Liver (tissue), 9 donors: ENCODE measurements around the gene MAP3K4. TPM values are rescaled to one million over a fixed set of nuclear protein-coding genes. Genes with fewer than 3 reads are reported as not detected.
"Not testable (repeated sequence)": the region's sequence is repeated elsewhere in the genome, so short reads cannot be mapped to it uniquely, and the experiment has no call there.

Source experiments
- DNase-seq: peaks from one replicate; pipeline ENCODE4 v3.0.0-alpha.2; 2017; ENCODE audit warnings: low spot score
- H3K27ac ChIP-seq, 2 donors: one replicate each; pipeline ENCODE4 v1.7.0; 2013; ENCODE audit warnings: inconsistent platforms in 2 of 2, low read length in 2 of 2, control low read depth in 1 of 2, low read depth in 1 of 2, mild to moderate bottlenecking in 1 of 2
- H3K27me3 ChIP-seq, 4 donors: one replicate each; pipeline versions ENCODE4 v1.6.1 to v1.7.0; 2013; ENCODE audit warnings: low read length in 3 of 4, inconsistent platforms in 1 of 4, mild to moderate bottlenecking in 1 of 4, moderate library complexity in 1 of 4; ENCODE audit not compliant: control insufficient read depth in 4 of 4, insufficient read depth in 4 of 4
- H3K36me3 ChIP-seq, 4 donors: one replicate each; pipeline versions ENCODE4 v1.6.1 to v1.7.0; 2013; ENCODE audit warnings: low read length in 3 of 4, mild to moderate bottlenecking in 3 of 4, low read depth in 1 of 4, moderate library complexity in 1 of 4; ENCODE audit not compliant: control insufficient read depth in 4 of 4, insufficient read depth in 3 of 4
- H3K4me1 ChIP-seq, 4 donors: one replicate each; pipeline versions ENCODE4 v1.6.1 to v1.7.0; 2013; ENCODE audit warnings: low read length in 3 of 4, mild to moderate bottlenecking in 3 of 4, moderate library complexity in 1 of 4; ENCODE audit not compliant: control insufficient read depth in 4 of 4, insufficient read depth in 4 of 4
- H3K4me3 ChIP-seq, 3 donors: one replicate each; pipeline versions ENCODE4 v1.6.1 to v1.7.0; 2013; ENCODE audit warnings: low read length in 3 of 3, control low read depth in 1 of 3, low read depth in 1 of 3, mild to moderate bottlenecking in 1 of 3
- H3K9ac ChIP-seq, 2 donors: one replicate each; pipeline ENCODE4 v1.7.0; 2013; ENCODE audit warnings: low read length in 2 of 2, mild to moderate bottlenecking in 2 of 2, moderate library complexity in 2 of 2, control low read depth in 1 of 2, low read depth in 1 of 2
- H3K9me3 ChIP-seq, 4 donors: one replicate each; pipeline versions ENCODE4 v1.6.1 to v1.7.0; 2013; ENCODE audit warnings: low read length in 3 of 4; ENCODE audit not compliant: control insufficient read depth in 4 of 4
- EGR1 ChIP-seq, 2 donors: IDR thresholded peaks; 2 replicates each; pipeline ENCODE4 v1.6.1; 2016 to 2018; ENCODE audit warnings: antibody characterized with exemption in 2 of 2, low read depth in 2 of 2
- FOXA2 ChIP-seq: IDR thresholded peaks from 2 replicates; pipeline ENCODE4 v1.6.1; 2016; ENCODE audit warnings: antibody characterized with exemption
- HNF4G ChIP-seq: IDR thresholded peaks from 2 replicates; pipeline ENCODE4 v1.6.1; 2016; ENCODE audit warnings: antibody characterized with exemption
- JUND ChIP-seq, 2 donors: IDR thresholded peaks; 2 replicates each; pipeline ENCODE4 v1.6.1; 2016; ENCODE audit warnings: antibody characterized with exemption in 2 of 2
- SP1 ChIP-seq: IDR thresholded peaks from 2 replicates; pipeline ENCODE4 v1.6.1; 2018; ENCODE audit warnings: antibody characterized with exemption, mild to moderate bottlenecking
- WGBS: extraction: QIAGEN DNeasy Blood & Tissue Kit; methylation state at CpG from one replicate; pipeline ENCODE4 v1.1.7; 2013; 5-methylcytosine and 5-hydroxymethylcytosine counted together
- polyA plus RNA-seq, 2 donors: library from polyadenylated mRNA; stranded (reverse) in 1 of 2; unstranded in 1 of 2; fragments of 200-250 nt in 1 of 2; fragments of >200 nt in 1 of 2; fragmentation: Nextera tagmentation in 1 of 2; extraction: Ambion mirVana in 1 of 2; gene quantifications; one replicate each; pipeline versions ENCODE4 v1.2.1 to v1.2.3, GENCODE V29; 2013 to 2015
- total RNA-seq, 2 donors: library from RNA; depleted of rRNA; stranded (reverse); fragments of >200 nt; gene quantifications; one replicate each; pipeline ENCODE4 v1.2.3, GENCODE V29; 2014
- TF ChIP-seq, protein P1 (sequence below): IDR thresholded peaks from 2 replicates; pipeline ENCODE4 v1.6.1; 2016; ENCODE audit warnings: antibody characterized with exemption, mild to moderate bottlenecking
- TF ChIP-seq, protein P2 (sequence below): IDR thresholded peaks from 2 replicates; pipeline ENCODE4 v1.6.1; 2016; ENCODE audit warnings: antibody characterized with exemption
- donor health status: healthy.
- donor health status: healthy.
- donor health status: healthy.
- donor health status: healthy.
- donor health status: healthy.

The MAP3K4 gene
- total and polyA plus RNA-seq, 4 donors: 4.3 to 20.0 (median 11.7) TPM

DNA sequence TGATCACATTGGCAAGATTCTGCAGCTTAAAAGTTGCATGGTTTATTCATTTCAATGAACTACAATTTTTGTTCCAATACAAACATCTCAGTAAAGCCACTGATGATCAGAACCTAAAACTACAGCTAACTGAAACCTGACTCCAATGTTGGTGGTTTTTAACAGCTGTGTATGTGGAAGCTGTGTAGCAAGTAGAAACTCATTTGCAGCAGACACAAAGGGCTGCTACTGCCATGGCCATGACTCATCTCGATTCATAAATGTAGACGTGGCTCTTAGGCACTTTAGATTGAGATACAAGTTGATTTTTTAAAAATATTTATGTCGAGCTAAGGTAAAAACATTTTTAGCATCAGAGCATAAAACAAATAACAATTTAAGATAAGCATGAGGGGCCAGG, 19.5 kb upstream of the MAP3K4 start:
- H3K9ac ChIP-seq: no peak overlapping the region
- 81% methylated on average over 3 of the region's 3 CpGs for WGBS
- no peaks in the 10 kb centered on the region for H3K27me3 ChIP-seq
- no peaks in the 10 kb centered on the region for H3K4me1 ChIP-seq
- no peak overlapping the region for H3K4me3 ChIP-seq
- no peaks in the 10 kb centered on the region for H3K9me3 ChIP-seq
- DNase-seq: no peak
- H3K27ac ChIP-seq: no peak overlapping the region
- H3K36me3 ChIP-seq: no peaks in the 10 kb centered on the region
- TF ChIP-seq, protein P1, sequence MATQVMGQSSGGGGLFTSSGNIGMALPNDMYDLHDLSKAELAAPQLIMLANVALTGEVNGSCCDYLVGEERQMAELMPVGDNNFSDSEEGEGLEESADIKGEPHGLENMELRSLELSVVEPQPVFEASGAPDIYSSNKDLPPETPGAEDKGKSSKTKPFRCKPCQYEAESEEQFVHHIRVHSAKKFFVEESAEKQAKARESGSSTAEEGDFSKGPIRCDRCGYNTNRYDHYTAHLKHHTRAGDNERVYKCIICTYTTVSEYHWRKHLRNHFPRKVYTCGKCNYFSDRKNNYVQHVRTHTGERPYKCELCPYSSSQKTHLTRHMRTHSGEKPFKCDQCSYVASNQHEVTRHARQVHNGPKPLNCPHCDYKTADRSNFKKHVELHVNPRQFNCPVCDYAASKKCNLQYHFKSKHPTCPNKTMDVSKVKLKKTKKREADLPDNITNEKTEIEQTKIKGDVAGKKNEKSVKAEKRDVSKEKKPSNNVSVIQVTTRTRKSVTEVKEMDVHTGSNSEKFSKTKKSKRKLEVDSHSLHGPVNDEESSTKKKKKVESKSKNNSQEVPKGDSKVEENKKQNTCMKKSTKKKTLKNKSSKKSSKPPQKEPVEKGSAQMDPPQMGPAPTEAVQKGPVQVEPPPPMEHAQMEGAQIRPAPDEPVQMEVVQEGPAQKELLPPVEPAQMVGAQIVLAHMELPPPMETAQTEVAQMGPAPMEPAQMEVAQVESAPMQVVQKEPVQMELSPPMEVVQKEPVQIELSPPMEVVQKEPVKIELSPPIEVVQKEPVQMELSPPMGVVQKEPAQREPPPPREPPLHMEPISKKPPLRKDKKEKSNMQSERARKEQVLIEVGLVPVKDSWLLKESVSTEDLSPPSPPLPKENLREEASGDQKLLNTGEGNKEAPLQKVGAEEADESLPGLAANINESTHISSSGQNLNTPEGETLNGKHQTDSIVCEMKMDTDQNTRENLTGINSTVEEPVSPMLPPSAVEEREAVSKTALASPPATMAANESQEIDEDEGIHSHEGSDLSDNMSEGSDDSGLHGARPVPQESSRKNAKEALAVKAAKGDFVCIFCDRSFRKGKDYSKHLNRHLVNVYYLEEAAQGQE: no peak

DNA sequence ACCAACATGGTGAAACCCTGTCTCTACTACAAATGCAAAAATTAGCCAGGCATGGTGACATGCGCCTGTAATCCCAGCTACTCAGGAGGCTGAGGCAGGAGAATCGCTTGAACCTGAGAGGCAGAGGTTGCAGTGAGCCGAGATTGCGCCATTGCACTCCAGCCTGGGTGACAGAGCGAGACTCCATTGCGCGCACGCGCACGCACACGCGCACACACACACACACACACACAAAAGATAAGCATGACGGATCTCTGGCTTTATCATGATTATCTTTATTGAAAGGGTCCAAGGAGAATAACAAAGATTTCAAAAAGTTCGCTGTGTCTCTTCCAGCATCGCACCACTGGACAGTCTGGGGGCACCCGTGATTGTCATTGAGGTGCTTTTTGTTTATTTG, 19.0 kb upstream of the MAP3K4 start:
- not testable (repeated sequence) for H3K9ac ChIP-seq, H3K27ac ChIP-seq, DNase-seq, H3K27me3 ChIP-seq, H3K4me1 ChIP-seq, H3K36me3 ChIP-seq, H3K4me3 ChIP-seq, H3K9me3 ChIP-seq
- 87% methylated on average over 16 of the region's 16 CpGs for WGBS

DNA sequence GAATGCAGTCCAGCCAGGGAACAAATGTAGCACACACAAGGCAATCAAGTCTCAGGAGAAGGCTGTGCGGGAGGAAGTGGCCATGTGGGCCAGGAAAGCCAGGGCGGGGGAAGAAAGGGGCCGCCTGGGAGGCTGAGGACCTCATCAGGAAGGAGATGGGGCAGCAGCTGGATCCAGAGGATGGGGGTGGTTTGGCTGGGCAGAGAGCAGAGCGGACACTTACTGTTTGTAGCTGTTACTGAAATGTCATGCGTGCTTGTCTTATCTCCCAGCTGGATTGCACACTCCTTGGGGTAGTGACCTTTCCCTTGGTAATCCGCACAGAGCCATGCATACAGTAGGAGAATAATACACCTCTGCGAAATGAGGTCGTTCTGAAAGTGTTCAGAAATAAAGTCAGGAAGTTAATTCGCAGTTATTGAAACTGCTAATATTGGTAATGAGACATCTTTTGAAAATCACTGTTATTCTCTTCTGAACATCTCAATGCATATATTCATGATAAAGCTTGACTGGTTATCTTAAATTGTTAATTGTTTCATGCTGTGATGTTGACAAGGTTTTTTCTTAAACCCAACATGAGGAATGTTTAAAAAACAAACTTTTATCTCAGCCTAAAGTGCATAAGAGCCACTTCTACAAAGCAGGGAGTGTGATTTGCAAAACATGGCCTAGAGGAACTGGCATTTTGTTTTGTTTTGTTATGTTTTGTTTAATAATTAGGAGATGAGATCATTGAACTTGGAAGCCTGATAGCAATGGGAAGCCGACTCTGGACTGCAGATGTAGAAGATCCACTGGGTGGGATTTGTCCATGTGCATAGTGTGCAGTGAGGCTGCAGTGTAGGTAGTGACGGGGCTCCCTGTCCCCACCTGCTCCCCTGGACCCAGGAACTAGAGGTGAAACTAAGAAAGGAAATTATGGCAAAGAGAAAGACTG, 18.0 kb upstream of the MAP3K4 start:
- H3K4me3 ChIP-seq: no peak overlapping the region
- no peaks in the 10 kb centered on the region for H3K27me3 ChIP-seq
- TF ChIP-seq, protein P2, sequence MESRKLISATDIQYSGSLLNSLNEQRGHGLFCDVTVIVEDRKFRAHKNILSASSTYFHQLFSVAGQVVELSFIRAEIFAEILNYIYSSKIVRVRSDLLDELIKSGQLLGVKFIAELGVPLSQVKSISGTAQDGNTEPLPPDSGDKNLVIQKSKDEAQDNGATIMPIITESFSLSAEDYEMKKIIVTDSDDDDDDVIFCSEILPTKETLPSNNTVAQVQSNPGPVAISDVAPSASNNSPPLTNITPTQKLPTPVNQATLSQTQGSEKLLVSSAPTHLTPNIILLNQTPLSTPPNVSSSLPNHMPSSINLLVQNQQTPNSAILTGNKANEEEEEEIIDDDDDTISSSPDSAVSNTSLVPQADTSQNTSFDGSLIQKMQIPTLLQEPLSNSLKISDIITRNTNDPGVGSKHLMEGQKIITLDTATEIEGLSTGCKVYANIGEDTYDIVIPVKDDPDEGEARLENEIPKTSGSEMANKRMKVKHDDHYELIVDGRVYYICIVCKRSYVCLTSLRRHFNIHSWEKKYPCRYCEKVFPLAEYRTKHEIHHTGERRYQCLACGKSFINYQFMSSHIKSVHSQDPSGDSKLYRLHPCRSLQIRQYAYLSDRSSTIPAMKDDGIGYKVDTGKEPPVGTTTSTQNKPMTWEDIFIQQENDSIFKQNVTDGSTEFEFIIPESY: no peak
- TF ChIP-seq JUND (IDR thresholded peaks at IDR 0.05) (no peak), SP1 (no peak), FOXA2 (no peak), EGR1 (IDR thresholded peaks at IDR 0.05; ENCODE audit: low read depth in 2 of 2) (no peak), HNF4G (no peak)
- TF ChIP-seq, protein P1: no peak
- H3K36me3 ChIP-seq: no peaks in the 10 kb centered on the region
- H3K27ac ChIP-seq: no peak overlapping the region
- no peaks in the 10 kb centered on the region for H3K4me1 ChIP-seq
- no peak for DNase-seq
- no peaks in the 10 kb centered on the region for H3K9me3 ChIP-seq
- no peak overlapping the region for H3K9ac ChIP-seq
- WGBS: 60% methylated on average over 11 of the region's 11 CpGs
